ENCODE data around the gene CTNNA2. TPM values are rescaled to one million over a fixed set of nuclear protein-coding genes. Genes with fewer than 3 reads are reported as not detected.

CTNNA2 gene
- polyA plus RNA-seq, 1 of the 3 experiments (the other 2 are of a cell fraction) = 0.30 TPM

DNA sequence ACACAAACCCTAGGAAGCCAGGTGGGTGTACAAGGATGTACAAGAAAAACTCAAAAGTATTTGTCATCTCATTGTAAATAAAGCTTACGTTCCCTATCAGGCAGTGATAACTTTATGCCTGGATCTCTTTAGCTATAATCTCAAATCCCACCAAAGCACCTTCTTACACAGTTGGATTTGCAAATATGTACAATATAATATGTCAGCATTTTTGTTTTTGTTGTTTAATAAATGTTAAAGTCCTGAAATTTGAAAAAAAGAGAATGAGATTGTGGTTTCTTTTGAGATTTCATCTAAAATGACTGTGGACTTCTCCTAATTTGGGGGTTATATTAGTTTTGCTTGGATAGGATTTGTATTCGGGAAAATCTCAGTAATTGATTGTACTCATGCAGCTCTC lies 709.8 kb downstream of the CTNNA2 start:
- DNase-seq = no peak
- H3K27ac ChIP-seq (ENCODE audit: low read depth in 2 of 2, low read length in 1 of 2) = no peak overlapping the region
- no peaks in the 10 kb centered on the region for H3K27me3 ChIP-seq (ENCODE audit: insufficient read depth)
- CTCF ChIA-PET = interaction anchor here (1.1 to 5.2 kb wide), 2 partner anchors 11 to 16 kb away, joined by 4 to 25 read pairs; no protein-coding TSS in a partner anchor
- H2AFZ ChIP-seq (ENCODE audit: low read depth) = no peak overlapping the region
- TF ChIP-seq, protein P1, sequence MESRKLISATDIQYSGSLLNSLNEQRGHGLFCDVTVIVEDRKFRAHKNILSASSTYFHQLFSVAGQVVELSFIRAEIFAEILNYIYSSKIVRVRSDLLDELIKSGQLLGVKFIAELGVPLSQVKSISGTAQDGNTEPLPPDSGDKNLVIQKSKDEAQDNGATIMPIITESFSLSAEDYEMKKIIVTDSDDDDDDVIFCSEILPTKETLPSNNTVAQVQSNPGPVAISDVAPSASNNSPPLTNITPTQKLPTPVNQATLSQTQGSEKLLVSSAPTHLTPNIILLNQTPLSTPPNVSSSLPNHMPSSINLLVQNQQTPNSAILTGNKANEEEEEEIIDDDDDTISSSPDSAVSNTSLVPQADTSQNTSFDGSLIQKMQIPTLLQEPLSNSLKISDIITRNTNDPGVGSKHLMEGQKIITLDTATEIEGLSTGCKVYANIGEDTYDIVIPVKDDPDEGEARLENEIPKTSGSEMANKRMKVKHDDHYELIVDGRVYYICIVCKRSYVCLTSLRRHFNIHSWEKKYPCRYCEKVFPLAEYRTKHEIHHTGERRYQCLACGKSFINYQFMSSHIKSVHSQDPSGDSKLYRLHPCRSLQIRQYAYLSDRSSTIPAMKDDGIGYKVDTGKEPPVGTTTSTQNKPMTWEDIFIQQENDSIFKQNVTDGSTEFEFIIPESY (IDR thresholded peaks at IDR 0.05; ENCODE audit: borderline replicate concordance, low read depth) = no peak
- no peak overlapping the region for H3K4me2 ChIP-seq
- no peaks in the 10 kb centered on the region for H4K20me1 ChIP-seq (ENCODE audit: insufficient read depth)
- peaks cover 0 to 4% of the 10 kb centered on the region in 2 experiments; a peak in 1 of 4 replicates for H3K4me1 ChIP-seq (ENCODE audit: control insufficient read depth in 1 of 2, insufficient read depth in 2 of 2, low read depth in 1 of 2, low read length in 1 of 2)
- H3K9ac ChIP-seq = no peak overlapping the region
- no peaks in the 10 kb centered on the region for H3K9me3 ChIP-seq
- H3K36me3 ChIP-seq (replicated peaks in 1 of 2; ENCODE audit: control insufficient read depth in 1 of 2, insufficient read depth in 2 of 2, low read length in 1 of 2) = no peaks in the 10 kb centered on the region
- H3K79me2 ChIP-seq (ENCODE audit: insufficient read depth) = no peaks in the 10 kb centered on the region
- no peak overlapping the region for H3K4me3 ChIP-seq (ENCODE audit: low read depth in 2 of 2, low read length in 1 of 2)
- POLR2A ChIA-PET = no interaction called here
- no peaks in the 10 kb centered on the region for H3K9me2 ChIP-seq
- WGBS (ENCODE audit: low lambda C conversion rate) = 20% methylated on average over 2 of the region's 2 CpGs
- no peaks in the 10 kb centered on the region for H3F3A ChIP-seq (replicated peaks; ENCODE audit: insufficient read depth)

DNA sequence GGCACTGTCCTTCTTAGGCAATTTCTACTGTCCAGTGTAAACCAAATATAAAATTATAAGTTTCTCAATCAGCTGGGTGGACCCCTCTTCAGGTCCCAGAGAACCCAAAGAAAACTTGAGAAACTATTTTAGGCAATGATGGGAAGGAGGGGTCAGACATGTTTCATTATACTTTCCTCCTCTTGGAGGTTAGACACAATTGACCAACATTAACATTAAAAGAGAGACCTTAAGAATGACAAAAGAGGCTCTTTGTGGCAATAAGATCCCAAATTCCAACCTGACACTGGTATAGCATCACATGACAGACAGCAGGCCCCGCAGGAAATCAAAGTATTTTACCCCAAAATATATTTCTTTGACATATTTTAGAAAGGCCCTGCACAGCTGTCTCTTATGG lies 718.6 kb downstream of the CTNNA2 start:
- no peaks in the 10 kb centered on the region for H4K20me1 ChIP-seq (ENCODE audit: insufficient read depth)
- H3K79me2 ChIP-seq (ENCODE audit: insufficient read depth) = no peaks in the 10 kb centered on the region
- WGBS (ENCODE audit: low lambda C conversion rate) = 29% methylated on average over 1 of the region's 1 CpG
- H3K9ac ChIP-seq = no peak overlapping the region
- peaks cover 0 to 10% of the 10 kb centered on the region in 2 experiments; a peak in 2 of 4 replicates for H3K4me1 ChIP-seq (ENCODE audit: control insufficient read depth in 1 of 2, insufficient read depth in 2 of 2, low read depth in 1 of 2, low read length in 1 of 2)
- H3K4me2 ChIP-seq = no peak overlapping the region
- H3K27me3 ChIP-seq (ENCODE audit: insufficient read depth) = no peaks in the 10 kb centered on the region
- ChIA-PET POLR2A (no interaction called here), CTCF (interaction anchor here (1.2 kb wide), 1 partner anchor 113 kb away, joined by 3 read pairs; no protein-coding TSS in a partner anchor)
- H3K9me2 ChIP-seq = no peaks in the 10 kb centered on the region
- no peaks in the 10 kb centered on the region for H3K36me3 ChIP-seq (replicated peaks in 1 of 2; ENCODE audit: control insufficient read depth in 1 of 2, insufficient read depth in 2 of 2, low read length in 1 of 2)
- H3F3A ChIP-seq (replicated peaks; ENCODE audit: insufficient read depth) = no peaks in the 10 kb centered on the region
- no peak overlapping the region for H3K4me3 ChIP-seq (ENCODE audit: low read depth in 2 of 2, low read length in 1 of 2)
- TF ChIP-seq SMC3 (IDR thresholded peaks at IDR 0.05; ENCODE audit: low read depth, low read length) = no peak
- no peak overlapping the region for H3K27ac ChIP-seq (ENCODE audit: low read depth in 2 of 2, low read length in 1 of 2)
- no peak overlapping the region for H2AFZ ChIP-seq (ENCODE audit: low read depth)
- H3K9me3 ChIP-seq = no peaks in the 10 kb centered on the region
- DNase-seq = no peak

DNA sequence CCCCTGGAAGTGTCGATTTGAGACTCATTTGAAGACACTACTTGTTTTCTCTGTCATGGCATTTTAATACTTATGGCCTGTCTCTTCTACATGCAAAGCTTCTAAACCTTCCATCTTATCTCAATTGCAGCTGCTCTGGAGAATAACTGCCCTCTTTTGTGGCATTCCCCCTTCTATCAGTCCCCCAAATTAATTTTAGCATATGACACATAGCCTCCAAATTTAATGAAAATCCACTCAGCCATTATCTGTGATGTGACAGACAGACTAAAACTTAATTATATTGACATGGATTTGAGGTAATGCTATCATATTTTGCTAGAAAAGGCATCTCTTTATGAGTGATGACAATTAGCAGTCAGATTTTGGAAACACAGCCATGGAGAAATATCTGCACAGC lies 720.5 kb downstream of the CTNNA2 start:
- Histone ChIP-seq H3K27ac (ENCODE audit: low read depth in 2 of 2, low read length in 1 of 2) (peak overlapping the region in 1 of 2 experiments; percentile 53; a peak in 2 of 4 replicates), H2AFZ (ENCODE audit: low read depth) (no peak overlapping the region), H3K4me2 (no peak overlapping the region), H3K27me3 (ENCODE audit: insufficient read depth) (no peaks in the 10 kb centered on the region), H3K36me3 (replicated peaks in 1 of 2; ENCODE audit: control insufficient read depth in 1 of 2, insufficient read depth in 2 of 2, low read length in 1 of 2) (no peaks in the 10 kb centered on the region), H4K20me1 (ENCODE audit: insufficient read depth) (no peaks in the 10 kb centered on the region), H3K79me2 (ENCODE audit: insufficient read depth) (no peaks in the 10 kb centered on the region), H3K4me3 (ENCODE audit: low read depth in 2 of 2, low read length in 1 of 2) (no peak overlapping the region), H3K9me2 (no peaks in the 10 kb centered on the region), H3K4me1 (ENCODE audit: control insufficient read depth in 1 of 2, insufficient read depth in 2 of 2, low read depth in 1 of 2, low read length in 1 of 2) (peaks cover 0 to 10% of the 10 kb centered on the region in 2 experiments; a peak in 2 of 4 replicates), H3K9me3 (no peaks in the 10 kb centered on the region), H3F3A (replicated peaks; ENCODE audit: insufficient read depth) (no peaks in the 10 kb centered on the region), H3K9ac (no peak overlapping the region)
- ChIA-PET CTCF (interaction anchor here (1.1 to 1.4 kb wide), 2 partner anchors 11 to 24 kb away, joined by 3 to 4 read pairs; no protein-coding TSS in a partner anchor), POLR2A (no interaction called here)
- WGBS (ENCODE audit: low lambda C conversion rate) = 0% methylated on average over 1 of the region's 1 CpG
- DNase-seq = peak; percentile 50
- TF ChIP-seq, protein P1 (IDR thresholded peaks at IDR 0.05; ENCODE audit: borderline replicate concordance, low read depth) = no peak
- TF ChIP-seq FOSL2 (IDR thresholded peaks at IDR 0.05; ENCODE audit: borderline replicate concordance, low read depth) (no peak), GABPA (IDR thresholded peaks at IDR 0.05; ENCODE audit: low read depth) (no peak), FOXM1 (IDR thresholded peaks at IDR 0.05; ENCODE audit: low read depth) (no peak), POLR2AphosphoS5 (IDR thresholded peaks at IDR 0.05; ENCODE audit: low read depth, low read length) (peak; percentile 45; the same call in 1 of the 2 replicates), TCF12 (IDR thresholded peaks at IDR 0.05) (peak; percentile 22; the same call in 1 of the 2 replicates), RCOR1 (IDR thresholded peaks at IDR 0.05; ENCODE audit: low read length) (peak; percentile 99), JUND (IDR thresholded peaks at IDR 0.05) (no peak), NFIC (IDR thresholded peaks at IDR 0.05; ENCODE audit: borderline replicate concordance) (no peak), RAD21 (IDR thresholded peaks at IDR 0.05; ENCODE audit: low read length) (no peak), YY1 (IDR thresholded peaks at IDR 0.05; ENCODE audit: low read depth) (no peak), SMC3 (IDR thresholded peaks at IDR 0.05; ENCODE audit: low read depth, low read length) (no peak)
- TF ChIP-seq, protein P2, sequence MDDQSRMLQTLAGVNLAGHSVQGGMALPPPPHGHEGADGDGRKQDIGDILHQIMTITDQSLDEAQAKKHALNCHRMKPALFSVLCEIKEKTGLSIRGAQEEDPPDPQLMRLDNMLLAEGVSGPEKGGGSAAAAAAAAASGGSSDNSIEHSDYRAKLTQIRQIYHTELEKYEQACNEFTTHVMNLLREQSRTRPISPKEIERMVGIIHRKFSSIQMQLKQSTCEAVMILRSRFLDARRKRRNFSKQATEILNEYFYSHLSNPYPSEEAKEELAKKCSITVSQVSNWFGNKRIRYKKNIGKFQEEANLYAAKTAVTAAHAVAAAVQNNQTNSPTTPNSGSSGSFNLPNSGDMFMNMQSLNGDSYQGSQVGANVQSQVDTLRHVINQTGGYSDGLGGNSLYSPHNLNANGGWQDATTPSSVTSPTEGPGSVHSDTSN (IDR thresholded peaks at IDR 0.05) = no peak
- TF ChIP-seq, protein P3, sequence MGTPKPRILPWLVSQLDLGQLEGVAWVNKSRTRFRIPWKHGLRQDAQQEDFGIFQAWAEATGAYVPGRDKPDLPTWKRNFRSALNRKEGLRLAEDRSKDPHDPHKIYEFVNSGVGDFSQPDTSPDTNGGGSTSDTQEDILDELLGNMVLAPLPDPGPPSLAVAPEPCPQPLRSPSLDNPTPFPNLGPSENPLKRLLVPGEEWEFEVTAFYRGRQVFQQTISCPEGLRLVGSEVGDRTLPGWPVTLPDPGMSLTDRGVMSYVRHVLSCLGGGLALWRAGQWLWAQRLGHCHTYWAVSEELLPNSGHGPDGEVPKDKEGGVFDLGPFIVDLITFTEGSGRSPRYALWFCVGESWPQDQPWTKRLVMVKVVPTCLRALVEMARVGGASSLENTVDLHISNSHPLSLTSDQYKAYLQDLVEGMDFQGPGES (IDR thresholded peaks at IDR 0.05; ENCODE audit: low read depth, low read length) = no peak
- TF ChIP-seq, protein P4, sequence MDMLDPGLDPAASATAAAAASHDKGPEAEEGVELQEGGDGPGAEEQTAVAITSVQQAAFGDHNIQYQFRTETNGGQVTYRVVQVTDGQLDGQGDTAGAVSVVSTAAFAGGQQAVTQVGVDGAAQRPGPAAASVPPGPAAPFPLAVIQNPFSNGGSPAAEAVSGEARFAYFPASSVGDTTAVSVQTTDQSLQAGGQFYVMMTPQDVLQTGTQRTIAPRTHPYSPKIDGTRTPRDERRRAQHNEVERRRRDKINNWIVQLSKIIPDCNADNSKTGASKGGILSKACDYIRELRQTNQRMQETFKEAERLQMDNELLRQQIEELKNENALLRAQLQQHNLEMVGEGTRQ (IDR thresholded peaks at IDR 0.05; ENCODE audit: borderline replicate concordance, low read depth, low read length) = no peak

Data from SK-N-SH (cell line).